Hepatocyte (in vitro differentiated cells): ENCODE measurements around the gene UBE2L6.

Experiments
- CTCF ChIP-seq: fragments of 200-600 bp; sonication (generic); IDR thresholded peaks from 2 replicates; pipeline ENCODE4 v1.5.1; 2016; ENCODE audit warnings: antibody characterized with exemption, mild to moderate bottlenecking; ENCODE audit not compliant: poor library complexity
- EZH2 ChIP-seq: fragments of 200-600 bp; sonication (generic); IDR thresholded peaks from 2 replicates; pipeline ENCODE4 v1.6.1; 2016; ENCODE audit warnings: antibody characterized with exemption, mild to moderate bottlenecking, borderline replicate concordance

GRCh38 chr11:57545883-57546282, 21.6 kb downstream of the UBE2L6 start:
- TF ChIP-seq CTCF = no peak
- no peak for TF ChIP-seq EZH2
